HUES6 (cell line): ENCODE data around the gene SERPINE1.
A peak's percentile ranks its signal among the peaks of the same experiment; 100 is the strongest.

Experiments used
- H3K27ac ChIP-seq: 2 replicates; pipeline ENCODE4 v1.7.0; 2013; ENCODE audit warnings: low read depth, mild to moderate bottlenecking, low read length, inconsistent platforms
- H3K27me3 ChIP-seq: 2 replicates; pipeline ENCODE4 v1.6.1; 2013; ENCODE audit warnings: low read length; ENCODE audit not compliant: control insufficient read depth, insufficient read depth
- H3K36me3 ChIP-seq: 2 replicates; pipeline ENCODE4 v1.6.1; 2013; ENCODE audit warnings: low read length; ENCODE audit not compliant: control insufficient read depth, insufficient read depth
- H3K4me1 ChIP-seq: 2 replicates; pipeline ENCODE4 v1.6.1; 2013; ENCODE audit warnings: low read length; ENCODE audit not compliant: control insufficient read depth, insufficient read depth
- H3K4me3 ChIP-seq: 2 replicates; pipeline ENCODE4 v1.5.1; 2013; ENCODE audit warnings: low read depth, low read length
- H3K9ac ChIP-seq: one replicate; pipeline ENCODE4 v1.6.1; 2013; ENCODE audit warnings: mild to moderate bottlenecking, low read length
- H3K9me3 ChIP-seq: 2 replicates; pipeline ENCODE4 v1.6.1; 2013; ENCODE audit warnings: low read depth, low read length; ENCODE audit not compliant: control insufficient read depth, insufficient read depth

Gene SERPINE1

DNA sequence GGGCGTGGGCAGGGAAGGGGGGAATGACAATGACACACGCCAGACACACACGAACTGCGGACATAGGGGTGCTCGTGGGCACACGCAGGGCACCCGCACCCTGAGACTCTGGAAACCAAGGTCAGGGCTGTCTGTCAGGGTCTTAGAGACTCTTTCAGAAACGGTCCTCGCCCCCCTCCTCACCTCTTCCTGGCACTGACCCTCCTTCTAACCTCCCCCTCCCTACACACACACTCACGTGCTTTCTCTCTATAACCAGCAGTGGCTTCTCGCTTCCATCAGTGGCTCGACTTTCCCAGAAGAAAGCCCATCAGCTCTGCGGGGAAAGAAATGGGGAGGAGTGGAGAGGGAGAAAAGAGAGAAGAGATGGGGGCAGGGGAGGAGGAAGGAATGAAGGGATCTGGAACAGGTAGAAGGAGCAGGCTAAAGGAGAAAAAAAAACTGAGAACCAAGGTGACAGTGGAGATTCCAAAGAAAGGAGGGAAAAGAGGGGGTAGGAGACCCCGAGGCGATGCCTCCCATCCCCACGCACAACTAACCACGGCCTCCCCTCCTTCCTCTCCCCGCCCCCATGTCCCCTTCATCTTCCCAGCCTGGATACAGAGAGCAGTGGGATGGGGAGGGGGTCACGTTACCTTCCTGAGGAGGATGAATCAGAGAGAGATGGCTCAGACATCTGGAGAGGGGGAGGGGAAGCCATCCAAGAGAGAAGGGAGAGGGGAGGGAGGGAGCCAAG, 40.2 kb downstream of the SERPINE1 start:
- Histone ChIP-seq H3K27ac (no peak overlapping the region), H3K36me3 (no peaks in the 10 kb centered on the region), H3K4me1 (peaks cover 55% of the 10 kb centered on the region), H3K9me3 (no peaks in the 10 kb centered on the region), H3K27me3 (peaks cover 82% of the 10 kb centered on the region), H3K9ac (peak overlapping the region; percentile 41), H3K4me3 (peak overlapping the region; percentile 54)

DNA sequence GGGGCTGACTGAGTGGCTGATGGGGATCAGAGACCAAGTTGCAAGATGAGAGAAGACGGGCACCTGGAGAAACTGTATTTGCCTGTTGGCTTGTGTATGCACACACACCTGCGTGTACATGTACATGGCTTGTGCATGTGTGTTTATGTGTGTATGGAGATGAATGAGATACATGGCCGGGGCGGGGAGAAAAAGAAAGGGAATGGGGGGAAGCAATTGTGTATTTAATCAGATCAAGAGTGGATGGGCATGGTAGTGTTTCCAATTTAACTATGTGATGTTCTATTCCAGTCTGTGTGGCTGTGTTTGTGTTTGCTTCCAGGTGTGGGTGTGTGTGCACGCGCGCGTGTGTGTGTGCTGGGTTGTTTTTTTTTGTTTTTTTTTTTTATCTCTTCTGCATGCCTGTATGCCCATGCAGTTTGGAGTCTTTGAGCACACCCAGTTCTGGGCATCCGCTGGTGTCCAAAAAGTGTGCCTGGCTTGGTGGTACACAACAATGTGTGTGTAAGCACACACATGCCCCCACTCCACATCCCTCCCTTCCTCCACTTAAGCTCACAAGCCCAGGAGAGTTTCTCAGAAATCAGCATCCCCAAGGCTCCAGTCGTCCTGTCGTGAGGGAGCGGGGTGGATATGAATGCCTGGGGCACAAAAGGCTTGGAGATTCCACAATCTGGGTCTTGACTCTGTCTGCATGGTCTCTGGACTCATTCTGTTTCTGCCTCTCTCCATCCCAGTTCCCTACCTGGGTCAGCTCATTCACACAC, 40.9 kb downstream of the SERPINE1 start:
- Histone ChIP-seq H3K36me3 (no peaks in the 10 kb centered on the region), H3K27ac (no peak overlapping the region), H3K4me3 (peak overlapping the region; percentile 54), H3K9me3 (no peaks in the 10 kb centered on the region), H3K27me3 (peaks cover 89% of the 10 kb centered on the region), H3K4me1 (peaks cover 58% of the 10 kb centered on the region), H3K9ac (peak overlapping the region; percentile 46)

DNA sequence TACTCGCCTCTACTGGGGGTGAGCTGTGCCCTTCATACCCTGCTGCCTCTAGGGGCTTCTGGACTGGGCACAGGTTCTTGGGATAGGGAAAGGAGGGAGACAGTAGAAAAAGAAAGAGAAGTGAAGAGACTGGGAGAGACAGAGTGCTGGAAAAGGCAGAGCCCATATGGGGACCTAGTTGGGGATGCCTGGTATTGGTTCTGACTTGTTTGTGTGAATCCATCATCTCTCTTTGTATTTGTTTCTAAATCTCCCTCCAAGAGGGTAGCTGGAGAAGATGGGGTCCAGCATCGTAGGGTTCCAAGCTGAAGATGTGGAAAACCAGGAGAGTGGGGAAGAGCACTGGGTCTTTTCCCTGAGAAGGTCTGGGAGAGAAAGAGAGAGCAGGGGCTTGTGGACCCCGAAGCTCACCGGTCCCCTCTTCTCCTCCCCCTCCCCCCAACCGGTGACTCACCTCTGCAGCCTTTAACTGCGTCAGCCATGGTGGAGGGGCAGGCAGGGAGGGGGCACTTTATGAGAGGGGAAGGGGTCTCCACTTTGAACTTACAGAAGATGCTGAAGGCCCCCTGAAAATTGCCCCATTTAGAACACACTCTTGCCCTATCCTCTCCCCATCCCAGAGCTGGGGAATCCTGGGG, 41.6 kb downstream of the SERPINE1 start:
- Histone ChIP-seq H3K27me3 (peaks cover 93% of the 10 kb centered on the region), H3K4me3 (peak overlapping the region; percentile 54), H3K36me3 (no peaks in the 10 kb centered on the region), H3K9me3 (no peaks in the 10 kb centered on the region), H3K4me1 (peaks cover 63% of the 10 kb centered on the region), H3K27ac (no peak overlapping the region), H3K9ac (peak overlapping the region; percentile 46)

DNA sequence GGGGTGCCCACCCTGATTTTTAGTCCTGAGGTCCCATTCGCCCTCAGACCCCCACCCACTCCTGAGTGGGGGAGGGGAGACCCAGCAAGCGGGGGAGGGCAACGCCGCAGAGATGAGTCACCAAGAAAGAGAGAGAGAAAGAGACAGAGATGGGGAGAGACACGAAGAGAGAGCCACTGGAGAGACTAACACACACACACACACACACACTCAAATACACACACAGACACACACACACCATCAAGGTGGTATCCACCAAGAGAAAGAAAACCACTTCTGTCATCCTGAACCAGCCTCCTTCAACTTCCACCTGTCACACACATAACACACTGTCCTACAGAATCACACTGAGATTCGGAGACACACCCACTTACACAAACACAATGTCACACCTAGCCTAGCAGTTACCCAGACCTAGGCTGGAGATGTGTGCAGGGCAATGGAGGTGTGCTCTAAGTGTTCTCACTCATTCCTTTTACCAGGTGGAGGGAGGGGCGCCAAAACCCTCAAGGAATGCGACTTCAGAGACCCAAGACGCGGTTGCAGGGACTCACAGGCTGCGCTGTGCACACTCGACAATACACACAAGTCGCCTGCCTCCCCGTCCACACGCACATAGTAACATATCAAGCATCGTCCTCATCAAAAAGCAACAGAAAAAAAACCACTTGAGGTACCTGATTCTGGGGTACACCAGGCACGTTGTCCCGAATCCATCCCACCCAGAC, 42.4 kb downstream of the SERPINE1 start:
- peaks cover 93% of the 10 kb centered on the region for H3K27me3 ChIP-seq
- peak overlapping the region; percentile 54 for H3K4me3 ChIP-seq
- no peaks in the 10 kb centered on the region for H3K36me3 ChIP-seq
- no peaks in the 10 kb centered on the region for H3K9me3 ChIP-seq
- peaks cover 63% of the 10 kb centered on the region for H3K4me1 ChIP-seq
- peak overlapping the region; percentile 42 for H3K9ac ChIP-seq
- no peak overlapping the region for H3K27ac ChIP-seq

DNA sequence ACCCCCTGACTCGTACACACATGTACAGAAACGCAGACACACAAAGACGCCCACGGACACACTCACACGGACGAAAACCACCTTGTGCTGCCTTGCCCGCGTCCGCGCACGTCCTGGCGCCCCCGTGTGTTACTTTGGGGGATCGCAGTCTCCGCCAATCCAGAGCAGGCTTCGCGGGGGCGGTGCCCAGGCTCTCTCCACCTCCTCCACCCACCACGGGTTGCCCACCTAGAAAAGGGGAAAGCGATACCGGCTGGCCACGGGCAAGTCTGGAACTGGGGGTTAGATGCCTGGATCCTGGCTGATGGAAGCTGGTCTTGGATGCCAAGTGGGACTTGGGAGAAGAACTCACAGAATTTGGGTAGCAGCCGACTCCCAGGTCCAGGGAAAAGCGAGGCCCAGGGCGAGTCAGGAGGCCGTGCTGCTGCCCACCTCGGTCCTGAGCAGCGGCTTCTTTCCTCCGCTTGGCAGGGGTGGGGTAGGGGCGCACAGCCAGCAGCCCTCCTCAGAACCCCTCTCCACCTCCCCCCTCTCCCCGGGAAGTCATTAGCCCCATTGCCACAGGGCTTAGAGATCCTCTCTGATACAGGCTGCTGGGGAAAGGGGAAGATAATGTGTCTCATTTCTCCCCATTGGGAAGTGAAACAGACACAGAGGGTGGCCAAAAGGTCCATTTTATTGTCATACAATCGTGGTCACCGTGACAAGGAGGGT, 43.1 kb downstream of the SERPINE1 start:
- Histone ChIP-seq H3K4me3 (peak overlapping the region; percentile 54), H3K4me1 (peaks cover 59% of the 10 kb centered on the region), H3K9ac (peak overlapping the region; percentile 42), H3K27ac (no peak overlapping the region), H3K27me3 (peaks cover 93% of the 10 kb centered on the region), H3K9me3 (no peaks in the 10 kb centered on the region), H3K36me3 (no peaks in the 10 kb centered on the region)

DNA sequence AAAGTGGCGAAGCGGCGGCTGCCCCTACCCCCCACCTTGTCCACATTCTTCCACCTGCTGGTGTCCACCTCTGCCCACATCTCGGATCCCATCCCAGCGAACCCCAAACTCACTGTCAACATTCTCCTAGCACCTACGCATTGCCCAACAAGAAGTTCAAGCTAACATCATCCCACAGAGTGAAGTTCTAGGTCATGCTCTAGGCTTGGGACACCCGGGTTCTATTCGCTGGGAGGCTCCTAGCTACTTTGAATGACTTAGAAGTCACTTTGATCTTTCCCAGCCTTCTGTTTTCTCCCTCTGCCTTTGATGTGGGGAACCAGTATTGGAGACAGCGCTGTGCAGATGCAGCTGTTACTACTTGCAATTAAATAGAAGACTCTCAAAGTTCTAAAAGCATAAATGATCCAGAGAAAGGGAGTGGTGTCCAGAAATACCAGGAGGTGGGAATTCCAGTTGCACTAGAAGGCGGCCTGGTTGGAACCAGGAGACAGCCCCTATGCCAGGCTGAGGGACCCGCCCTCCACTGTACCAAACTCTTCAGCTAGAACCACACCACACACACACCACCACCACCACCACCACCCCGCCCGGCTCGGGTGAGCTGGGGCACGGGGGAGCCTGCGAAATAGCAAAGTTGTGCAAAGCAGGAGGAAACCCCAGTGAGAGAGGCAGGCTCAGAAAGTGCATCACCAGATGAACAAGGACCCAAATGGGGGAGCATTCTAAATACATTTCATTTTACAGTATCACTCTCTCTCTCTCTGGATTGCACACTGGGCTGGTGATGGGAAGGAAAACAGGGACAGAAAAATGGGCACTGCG, 43.9 kb downstream of the SERPINE1 start:
- Histone ChIP-seq H3K9ac (no peak overlapping the region), H3K9me3 (no peaks in the 10 kb centered on the region), H3K4me3 (peak overlapping the region; percentile 59), H3K36me3 (no peaks in the 10 kb centered on the region), H3K4me1 (peaks cover 56% of the 10 kb centered on the region), H3K27ac (no peak overlapping the region), H3K27me3 (peaks cover 95% of the 10 kb centered on the region)

DNA sequence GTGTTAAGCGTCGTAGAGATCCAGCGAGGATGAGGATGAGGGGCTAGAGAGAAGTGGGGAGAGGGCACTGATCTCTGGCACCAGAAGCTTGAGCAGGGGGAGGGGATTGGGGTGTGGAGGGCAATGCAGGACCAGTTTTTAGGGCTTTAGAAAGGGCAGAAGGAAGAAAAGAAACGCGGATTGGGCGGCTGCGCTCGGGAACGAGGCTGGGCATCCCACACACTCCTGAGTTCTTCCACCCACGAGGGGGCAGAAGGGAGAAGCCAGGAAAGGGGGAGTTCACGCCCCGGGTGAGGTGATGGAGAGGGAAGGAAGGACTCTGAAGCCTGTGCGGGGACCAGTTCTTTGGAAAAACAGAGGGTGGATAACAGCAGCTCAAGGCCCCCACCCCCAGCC, 44.5 kb downstream of the SERPINE1 start:
- Histone ChIP-seq H3K9me3 (no peaks in the 10 kb centered on the region), H3K36me3 (no peaks in the 10 kb centered on the region), H3K4me1 (peaks cover 56% of the 10 kb centered on the region), H3K27ac (no peak overlapping the region), H3K9ac (no peak overlapping the region), H3K4me3 (peak overlapping the region; percentile 59), H3K27me3 (peaks cover 98% of the 10 kb centered on the region)

DNA sequence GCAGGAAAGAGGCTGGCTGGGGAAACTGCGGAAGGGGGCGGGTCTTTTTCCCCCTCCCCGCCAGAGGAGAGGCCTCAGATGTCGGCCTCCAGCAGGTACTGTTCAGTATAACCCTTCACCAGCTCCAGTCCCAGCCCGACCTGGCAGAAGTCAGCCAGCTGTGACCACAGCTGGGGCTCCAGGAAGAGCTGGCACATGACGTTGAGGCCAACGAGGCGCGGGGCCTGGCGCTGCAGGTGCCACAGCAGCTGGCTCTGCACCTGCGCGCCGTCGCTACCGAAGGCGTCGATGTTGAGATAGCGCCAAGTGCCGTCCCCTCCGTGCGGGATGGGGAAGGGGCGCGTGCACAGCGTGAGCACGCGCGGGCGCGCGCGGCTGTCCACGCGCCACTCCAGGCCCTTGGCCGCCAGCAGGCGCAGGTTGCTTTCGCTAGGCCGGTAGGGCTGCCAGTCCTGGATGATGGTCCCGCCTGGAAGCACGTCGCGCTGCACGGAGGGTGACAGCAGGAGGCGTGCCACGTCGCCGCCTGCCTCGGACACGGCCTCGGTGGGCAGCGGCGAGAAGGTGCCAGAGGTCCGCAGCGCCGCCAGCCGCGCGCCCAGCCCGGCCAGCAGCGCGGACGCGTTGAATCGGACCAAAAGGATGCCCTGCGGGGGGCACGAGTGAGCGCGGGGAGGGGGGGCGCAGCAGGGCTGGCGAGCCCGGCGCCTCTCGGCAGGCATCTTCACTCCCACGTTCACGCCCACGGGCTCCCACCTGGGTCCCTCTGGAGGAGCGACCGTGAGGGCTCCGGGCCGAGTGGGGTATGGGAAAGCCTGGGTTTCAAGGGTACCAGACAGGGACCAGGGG, 45.3 kb downstream of the SERPINE1 start:
- no peak overlapping the region for H3K9ac ChIP-seq
- no peak overlapping the region for H3K27ac ChIP-seq
- H3K4me3 ChIP-seq = peak overlapping the region; percentile 59
- H3K9me3 ChIP-seq = no peaks in the 10 kb centered on the region
- no peaks in the 10 kb centered on the region for H3K36me3 ChIP-seq
- peaks cover 100% of the 10 kb centered on the region for H3K27me3 ChIP-seq
- H3K4me1 ChIP-seq = peaks cover 56% of the 10 kb centered on the region
